Caco-2 (cell line): ENCODE data around the gene COL6A3. TPM values are rescaled to one million over a fixed set of nuclear protein-coding genes. Genes with fewer than 3 reads are reported as not detected.

Experiments
- BruUV-seq: library from RNA; stranded (reverse); fragments of 400-500 nt; replicated peaks from 2 replicates; lab custom pipeline; 2021; lab: Mats Ljungman, UMichigan
- CTCF ChIA-PET: fragments of 300-600 bp; sonication (Branson Sonifier 250); formaldehyde crosslinking; loops from one replicate; lab custom pipeline; 2022; ENCODE audit warnings: antibody characterized with exemption; lab: Charles Lee
- POLR2A ChIA-PET: fragments of 300-600 bp; sonication (Branson Sonifier 250); formaldehyde crosslinking; loops from one replicate; lab custom pipeline; 2022; ENCODE audit warnings: antibody characterized with exemption; lab: Charles Lee
- DNase-seq, 2 experiments: peaks; one replicate each; pipeline versions ENCODE4 v3.0.0 to v3.0.0-alpha.2; 2020 to 2022
- H3K27me3 ChIP-seq: replicated peaks from 2 replicates; pipeline ENCODE4 v1.6.0; 2011; ENCODE audit warnings: low read length; ENCODE audit not compliant: control insufficient read depth, insufficient read depth
- H3K36me3 ChIP-seq: 2 replicates; pipeline ENCODE4 v1.5.1; 2011; ENCODE audit warnings: low read length; ENCODE audit not compliant: control insufficient read depth, insufficient read depth
- H3K4me1 ChIP-seq: fragments of 250-450 bp; sonication (Bioruptor Pico); 2 replicates; pipeline ENCODE4 v1.5.1; 2020; ENCODE audit warnings: mild to moderate bottlenecking
- H3K4me3 ChIP-seq: 2 replicates; pipeline ENCODE4 v1.5.1; 2011; ENCODE audit warnings: low read depth, mild to moderate bottlenecking, control low read depth, low read length
- H3K9me3 ChIP-seq: fragments of 250-450 bp; sonication (Bioruptor Pico); 2 replicates; pipeline ENCODE4 v1.5.1; 2020; ENCODE audit warnings: mild to moderate bottlenecking, moderate library complexity
- H3K27ac Mint-ChIP-seq: one replicate; pipeline ENCODE4 v1.8.0; 2022; ENCODE audit warnings: mixed read lengths; ENCODE audit not compliant: unreplicated experiment
- H3K27me3 Mint-ChIP-seq: one replicate; pipeline ENCODE4 v1.8.0; 2022; ENCODE audit warnings: mixed read lengths; ENCODE audit not compliant: insufficient read depth, unreplicated experiment
- H3K36me3 Mint-ChIP-seq: one replicate; pipeline ENCODE4 v1.8.0; 2022; ENCODE audit warnings: mild to moderate bottlenecking, mixed read lengths; ENCODE audit not compliant: insufficient read depth, unreplicated experiment
- H3K4me1 Mint-ChIP-seq: one replicate; pipeline ENCODE4 v1.8.0; 2022; ENCODE audit warnings: low read depth, mixed read lengths; ENCODE audit not compliant: unreplicated experiment
- H3K4me3 Mint-ChIP-seq: one replicate; pipeline ENCODE4 v1.8.0; 2022; ENCODE audit warnings: mild to moderate bottlenecking, moderate library complexity, mixed read lengths; ENCODE audit not compliant: unreplicated experiment
- H3K9me3 Mint-ChIP-seq: one replicate; pipeline ENCODE4 v1.8.0; 2022; ENCODE audit warnings: mixed read lengths; ENCODE audit not compliant: unreplicated experiment
- intact Hi-C: fragments of 100-400 bp; cut with micrococcal nuclease; formaldehyde crosslinking; loops from one replicate; pipeline ENCODE4 v1.10.0; 2022; ENCODE audit not compliant: unreplicated experiment
- total RNA-seq: library from RNA; stranded (reverse); gene quantifications from 2 replicates; pipeline ENCODE4 v1.2.3, GENCODE V29; 2022
- TF ChIP-seq, protein P1 (sequence below), 2 experiments: fragments of 200-600 bp in 1 of 2; IDR thresholded peaks; 1 replicate in 1 of 2; 2 replicates in 1 of 2; pipeline versions ENCODE4 v1.5.1 to v1.8.0; 2011 to 2022; ENCODE audit warnings: antibody characterized with exemption in 1 of 2, control low read depth in 1 of 2, inconsistent platforms in 1 of 2, low read depth in 1 of 2, low read length in 1 of 2, mild to moderate bottlenecking in 1 of 2, moderate library complexity in 1 of 2; ENCODE audit not compliant: insufficient read depth in 1 of 2, severe bottlenecking in 1 of 2, unreplicated experiment in 1 of 2

COL6A3 gene
- total RNA-seq, 1 experiment from 2014 or later = 0.73 TPM

DNA sequence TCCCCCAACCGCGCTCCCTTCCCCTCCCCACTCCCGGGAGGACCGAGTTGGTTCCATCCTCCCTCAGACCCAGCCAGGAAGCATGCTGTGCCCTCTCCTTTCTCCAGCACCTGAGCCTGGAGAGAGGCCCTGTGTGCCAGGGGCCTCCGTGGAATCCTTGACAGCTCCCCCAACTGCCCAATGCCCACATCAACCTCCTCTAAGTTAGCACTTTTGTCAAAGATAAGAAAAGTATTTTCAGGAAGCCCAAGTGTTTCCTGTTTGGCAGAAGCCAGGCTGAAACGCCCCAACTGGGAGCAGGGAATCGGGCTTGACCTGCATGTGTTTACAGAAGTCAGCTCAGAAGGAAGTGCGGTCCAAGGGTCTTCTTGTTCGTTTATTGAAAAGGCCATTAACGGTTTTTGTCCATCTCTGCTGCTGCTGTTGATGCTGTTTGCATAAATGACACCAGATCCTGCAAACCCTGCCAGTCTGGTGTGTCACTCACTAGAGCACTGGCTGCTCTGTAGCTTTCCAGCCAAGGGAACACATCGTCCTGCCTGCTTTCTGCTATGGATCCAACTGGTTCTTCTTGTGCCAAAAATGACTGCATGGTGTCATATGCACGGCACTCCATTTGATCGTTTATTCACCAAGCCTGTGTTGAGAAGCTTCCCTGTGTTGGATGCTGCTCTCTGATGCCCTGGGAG, 35.4 kb upstream of the COL6A3 start:
- CTCF ChIA-PET = no interaction called here
- no peak overlapping the region for H3K4me3 ChIP-seq
- BruUV-seq = no TSS peak
- Mint-ChIP-seq H3K27ac (no peak overlapping the region), H3K9me3 (no peaks in the 10 kb centered on the region), H3K4me3 (no peak overlapping the region), H3K27me3 (peaks cover 8% of the 10 kb centered on the region), H3K36me3 (peaks cover 6% of the 10 kb centered on the region), H3K4me1 (no peaks in the 10 kb centered on the region)
- no peaks in the 10 kb centered on the region for H3K36me3 ChIP-seq
- H3K9me3 ChIP-seq = no peaks in the 10 kb centered on the region
- TF ChIP-seq, protein P1, sequence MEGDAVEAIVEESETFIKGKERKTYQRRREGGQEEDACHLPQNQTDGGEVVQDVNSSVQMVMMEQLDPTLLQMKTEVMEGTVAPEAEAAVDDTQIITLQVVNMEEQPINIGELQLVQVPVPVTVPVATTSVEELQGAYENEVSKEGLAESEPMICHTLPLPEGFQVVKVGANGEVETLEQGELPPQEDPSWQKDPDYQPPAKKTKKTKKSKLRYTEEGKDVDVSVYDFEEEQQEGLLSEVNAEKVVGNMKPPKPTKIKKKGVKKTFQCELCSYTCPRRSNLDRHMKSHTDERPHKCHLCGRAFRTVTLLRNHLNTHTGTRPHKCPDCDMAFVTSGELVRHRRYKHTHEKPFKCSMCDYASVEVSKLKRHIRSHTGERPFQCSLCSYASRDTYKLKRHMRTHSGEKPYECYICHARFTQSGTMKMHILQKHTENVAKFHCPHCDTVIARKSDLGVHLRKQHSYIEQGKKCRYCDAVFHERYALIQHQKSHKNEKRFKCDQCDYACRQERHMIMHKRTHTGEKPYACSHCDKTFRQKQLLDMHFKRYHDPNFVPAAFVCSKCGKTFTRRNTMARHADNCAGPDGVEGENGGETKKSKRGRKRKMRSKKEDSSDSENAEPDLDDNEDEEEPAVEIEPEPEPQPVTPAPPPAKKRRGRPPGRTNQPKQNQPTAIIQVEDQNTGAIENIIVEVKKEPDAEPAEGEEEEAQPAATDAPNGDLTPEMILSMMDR (IDR thresholded peaks at IDR 0.05; ENCODE audit: insufficient read depth in 1 of 2, low read depth in 1 of 2, low read length in 1 of 2, severe bottlenecking in 1 of 2, unreplicated experiment in 1 of 2) = no peak
- POLR2A ChIA-PET = no interaction called here
- no peaks in the 10 kb centered on the region for H3K27me3 ChIP-seq
- intact Hi-C loops = no loop called here
- no peak for DNase-seq
- no peaks in the 10 kb centered on the region for H3K4me1 ChIP-seq

DNA sequence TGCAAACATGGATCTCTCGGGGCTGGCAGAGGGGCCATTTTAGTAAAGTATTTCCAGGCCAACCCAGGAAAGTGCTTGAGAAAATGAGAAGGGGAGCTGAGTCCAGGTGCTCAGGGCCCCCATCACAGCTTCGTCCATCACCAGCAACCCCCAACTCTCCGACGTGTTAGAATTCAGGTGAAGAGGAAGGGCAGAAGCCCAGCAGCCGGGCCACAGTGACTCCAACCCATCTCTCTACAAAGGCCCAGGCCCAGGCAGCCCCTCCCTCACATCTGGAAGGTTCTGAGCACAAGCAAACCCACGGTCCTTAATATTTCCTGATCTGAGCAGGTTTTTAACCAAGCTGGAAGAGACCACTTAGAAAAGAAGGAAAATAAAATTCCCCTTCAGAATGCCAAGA, 34.7 kb upstream of the COL6A3 start:
- no TSS peak for BruUV-seq
- ChIA-PET CTCF (no interaction called here), POLR2A (no interaction called here)
- peaks cover 6% of the 10 kb centered on the region for H3K36me3 Mint-ChIP-seq
- no peaks in the 10 kb centered on the region for H3K9me3 ChIP-seq
- no peaks in the 10 kb centered on the region for H3K4me1 ChIP-seq
- intact Hi-C loops = no loop called here
- no peaks in the 10 kb centered on the region for H3K27me3 ChIP-seq
- no peak overlapping the region for H3K4me3 Mint-ChIP-seq
- H3K27me3 Mint-ChIP-seq = peaks cover 11% of the 10 kb centered on the region
- H3K4me3 ChIP-seq = no peak overlapping the region
- no peaks in the 10 kb centered on the region for H3K36me3 ChIP-seq
- no peaks in the 10 kb centered on the region for H3K9me3 Mint-ChIP-seq
- no peaks in the 10 kb centered on the region for H3K4me1 Mint-ChIP-seq
- DNase-seq = no peak
- H3K27ac Mint-ChIP-seq = no peak overlapping the region
- TF ChIP-seq, protein P1 (IDR thresholded peaks at IDR 0.05; ENCODE audit: insufficient read depth in 1 of 2, low read depth in 1 of 2, low read length in 1 of 2, severe bottlenecking in 1 of 2, unreplicated experiment in 1 of 2) = no peak

DNA sequence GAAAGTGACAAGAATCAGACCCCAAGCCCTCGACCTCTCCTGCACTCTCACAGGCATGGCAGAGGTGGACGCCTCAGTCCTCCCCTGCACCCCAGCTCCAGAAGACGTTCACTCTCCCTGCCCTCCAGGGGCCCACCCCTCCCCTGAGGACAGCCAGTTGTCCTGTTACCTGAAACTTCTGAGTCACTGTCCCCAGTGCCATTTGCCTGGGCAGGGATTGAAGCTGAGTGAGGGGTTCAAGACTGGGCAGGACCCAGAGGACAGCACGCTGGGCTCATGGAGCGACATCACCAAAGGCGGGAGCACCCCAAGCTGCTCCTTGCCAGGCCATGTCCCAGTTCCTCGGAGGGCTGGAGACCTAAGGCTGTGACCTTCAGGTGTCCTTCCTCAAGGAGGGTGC, 34.2 kb upstream of the COL6A3 start:
- intact Hi-C loops = no loop called here
- no peak overlapping the region for H3K4me3 Mint-ChIP-seq
- no peaks in the 10 kb centered on the region for H3K4me1 Mint-ChIP-seq
- Histone ChIP-seq H3K4me3 (no peak overlapping the region), H3K36me3 (no peaks in the 10 kb centered on the region), H3K27me3 (no peaks in the 10 kb centered on the region), H3K9me3 (no peaks in the 10 kb centered on the region), H3K4me1 (no peaks in the 10 kb centered on the region)
- peaks cover 6% of the 10 kb centered on the region for H3K36me3 Mint-ChIP-seq
- DNase-seq = no peak
- TF ChIP-seq, protein P1 (IDR thresholded peaks at IDR 0.05; ENCODE audit: insufficient read depth in 1 of 2, low read depth in 1 of 2, low read length in 1 of 2, severe bottlenecking in 1 of 2, unreplicated experiment in 1 of 2) = no peak
- ChIA-PET POLR2A (no interaction called here), CTCF (no interaction called here)
- no TSS peak for BruUV-seq
- H3K9me3 Mint-ChIP-seq = no peaks in the 10 kb centered on the region
- no peak overlapping the region for H3K27ac Mint-ChIP-seq
- peaks cover 7% of the 10 kb centered on the region for H3K27me3 Mint-ChIP-seq
